Measurements from ENCODE around the gene CNTNAP3B.
"Not testable (repeated sequence)": the region's sequence is repeated elsewhere in the genome, so short reads cannot be mapped to it uniquely, and the experiment has no call there.

The CNTNAP3B gene

GRCh38 chr9:42129073-42129729 is at the start of gene CNTNAP3B:
TSS of gene CNTNAP3B (minus strand) at chr9:42129426. CDS start at chr9:42129094, 332 bp downstream.
- DNase-seq (ENCODE audit: low read depth in 2 of 2), result not testable (repeated sequence)

- DNase-seq (ENCODE audit: low read depth in 2 of 2), result not testable (repeated sequence)
Measured at GRCh38 chr9:42160299-42160698, 31.1 kb upstream of the CNTNAP3B start.

GRCh38 chr9:42127056-42127841 is 2.0 kb downstream of the CNTNAP3B start:
- not testable (repeated sequence) for DNase-seq (ENCODE audit: low read depth in 2 of 2)

GRCh38 chr9:42121007-42121406 is 8.2 kb downstream of the CNTNAP3B start:
- not testable (repeated sequence) for DNase-seq (ENCODE audit: low read depth in 2 of 2)

GRCh38 chr9:42095929-42096328 is 33.3 kb downstream of the CNTNAP3B start:
- DNase-seq (ENCODE audit: low read depth in 2 of 2), result not testable (repeated sequence)

- not testable (repeated sequence) for DNase-seq (ENCODE audit: low read depth in 2 of 2)
Measured at GRCh38 chr9:42084559-42084952, 44.7 kb downstream of the CNTNAP3B start.

GRCh38 chr9:42083877-42084558 is 45.2 kb downstream of the CNTNAP3B start:
- not testable (repeated sequence) for DNase-seq (ENCODE audit: low read depth in 2 of 2)

- not testable (repeated sequence) for DNase-seq (ENCODE audit: low read depth in 2 of 2)
Measured at GRCh38 chr9:42080376-42080775, 48.9 kb downstream of the CNTNAP3B start.

- DNase-seq (ENCODE audit: low read depth in 2 of 2), result not testable (repeated sequence)
Measured at GRCh38 chr9:42074868-42075267, 54.4 kb downstream of the CNTNAP3B start.

- not testable (repeated sequence) for DNase-seq (ENCODE audit: low read depth in 2 of 2)
Measured at GRCh38 chr9:42071026-42071425, 58.2 kb downstream of the CNTNAP3B start.

- DNase-seq (ENCODE audit: low read depth in 2 of 2), result not testable (repeated sequence)
Measured at GRCh38 chr9:42070035-42070799, 59.0 kb downstream of the CNTNAP3B start.

GRCh38 chr9:42053874-42054273 is 75.4 kb downstream of the CNTNAP3B start:
- not testable (repeated sequence) for DNase-seq (ENCODE audit: low read depth in 2 of 2)

- DNase-seq (ENCODE audit: low read depth in 2 of 2), result not testable (repeated sequence)
Measured at GRCh38 chr9:42050701-42051100, 78.5 kb downstream of the CNTNAP3B start.

GRCh38 chr9:42044422-42045010 is 84.7 kb downstream of the CNTNAP3B start:
- DNase-seq (ENCODE audit: low read depth in 2 of 2), result not testable (repeated sequence)

- not testable (repeated sequence) for DNase-seq (ENCODE audit: low read depth in 2 of 2)
Measured at GRCh38 chr9:42033541-42033940, 95.7 kb downstream of the CNTNAP3B start.

- DNase-seq (ENCODE audit: low read depth in 2 of 2), result not testable (repeated sequence)
Measured at GRCh38 chr9:42020639-42021038, 108.6 kb downstream of the CNTNAP3B start.

- not testable (repeated sequence) for DNase-seq (ENCODE audit: low read depth in 2 of 2)
Measured at GRCh38 chr9:42018220-42018922, 110.9 kb downstream of the CNTNAP3B start.

GRCh38 chr9:42014317-42014716 is 114.9 kb downstream of the CNTNAP3B start:
- DNase-seq (ENCODE audit: low read depth in 2 of 2), result not testable (repeated sequence)

- not testable (repeated sequence) for DNase-seq (ENCODE audit: low read depth in 2 of 2)
Measured at GRCh38 chr9:41991607-41992006, 137.6 kb downstream of the CNTNAP3B start.

- not testable (repeated sequence) for DNase-seq (ENCODE audit: low read depth in 2 of 2)
Measured at GRCh38 chr9:41980271-41980670, 149.0 kb downstream of the CNTNAP3B start.
